CD14-positive monocyte (primary cell): Measurements from ENCODE around the gene SECISBP2L. TPM values are rescaled to one million over a fixed set of nuclear protein-coding genes. Genes with fewer than 3 reads are reported as not detected.

Source experiments
- DNase-seq, 3 donors: peaks; one replicate each; pipeline ENCODE4 v3.0.0-alpha.2; 2011 to 2022
- H2AFZ ChIP-seq: 2 replicates; pipeline ENCODE4 v1.6.0; 2012; ENCODE audit warnings: mild to moderate bottlenecking, low read depth, low read length, inconsistent platforms; ENCODE audit not compliant: insufficient read depth, poor library complexity, severe bottlenecking
- H3K27ac ChIP-seq, 2 donors: 1 replicate in 1 of 2; 2 replicates in 1 of 2; pipeline ENCODE4 v1.5.1; 2012 to 2013; ENCODE audit warnings: low read length in 2 of 2, control low read depth in 1 of 2, inconsistent platforms in 1 of 2, low read depth in 1 of 2, mild to moderate bottlenecking in 1 of 2
- H3K27me3 ChIP-seq, 2 donors: one replicate each; pipeline versions ENCODE4 v1.6.0 to v1.6.1; 2011 to 2013; ENCODE audit warnings: low read length in 2 of 2; ENCODE audit not compliant: control insufficient read depth in 2 of 2, insufficient read depth in 2 of 2
- H3K36me3 ChIP-seq, 2 donors: replicated peaks in 1 of 2; 1 replicate in 1 of 2; 2 replicates in 1 of 2; pipeline versions ENCODE4 v1.5.1 to v1.6.1; 2012 to 2013; ENCODE audit warnings: low read length in 2 of 2, control low read depth in 1 of 2, inconsistent platforms in 1 of 2, mild to moderate bottlenecking in 1 of 2; ENCODE audit not compliant: insufficient read depth in 2 of 2, control insufficient read depth in 1 of 2
- H3K4me1 ChIP-seq, 2 donors: 1 replicate in 1 of 2; 2 replicates in 1 of 2; pipeline versions ENCODE4 v1.5.1 to v1.6.1; 2012 to 2013; ENCODE audit warnings: low read length in 2 of 2, control low read depth in 1 of 2, inconsistent platforms in 1 of 2, mild to moderate bottlenecking in 1 of 2, moderate library complexity in 1 of 2; ENCODE audit not compliant: insufficient read depth in 2 of 2, control insufficient read depth in 1 of 2
- H3K4me2 ChIP-seq: replicated peaks from 2 replicates; pipeline ENCODE3; 2012; ENCODE audit warnings: low read length, moderate library complexity, mild to moderate bottlenecking; ENCODE audit not compliant: poor library complexity, severe bottlenecking; ENCODE audit errors: extremely low read depth
- H3K4me3 ChIP-seq, 3 experiments: fragments of 200-600 bp in 1 of 3; sonication (generic) in 1 of 3; replicated peaks in 1 of 3; 1 replicate in 2 of 3; 2 replicates in 1 of 3; pipeline ENCODE4 v1.5.1; 2011 to 2013; ENCODE audit warnings: low read length in 3 of 3, mild to moderate bottlenecking in 3 of 3, control low read depth in 2 of 3, low read depth in 2 of 3, inconsistent platforms in 1 of 3, moderate library complexity in 1 of 3
- H3K79me2 ChIP-seq: 2 replicates; pipeline ENCODE4 v1.6.0; 2012; ENCODE audit warnings: mild to moderate bottlenecking, control low read depth, inconsistent platforms, low read length, moderate library complexity; ENCODE audit not compliant: insufficient read depth
- H3K9ac ChIP-seq: 2 replicates; pipeline ENCODE4 v1.6.0; 2017; ENCODE audit warnings: low read length, mild to moderate bottlenecking; ENCODE audit not compliant: insufficient read depth, poor library complexity, severe bottlenecking
- H3K9me3 ChIP-seq, 2 donors: replicated peaks in 1 of 2; 1 replicate in 1 of 2; 2 replicates in 1 of 2; pipeline versions ENCODE4 v1.5.1 to v1.6.1; 2012 to 2013; ENCODE audit warnings: low read length in 2 of 2, control low read depth in 1 of 2; ENCODE audit not compliant: control insufficient read depth in 1 of 2, insufficient read depth in 1 of 2
- H4K20me1 ChIP-seq: 2 replicates; pipeline ENCODE4 v1.6.0; 2012; ENCODE audit warnings: mild to moderate bottlenecking, low read length, control low read depth, moderate library complexity; ENCODE audit not compliant: insufficient read depth
- H3K27ac Mint-ChIP-seq, 7 donors: one replicate each; pipeline ENCODE4 v1.8.0; 2020; ENCODE audit warnings: mild to moderate bottlenecking in 7 of 7, mixed read lengths in 7 of 7, moderate library complexity in 6 of 7, inconsistent platforms in 2 of 7
- H3K27me3 Mint-ChIP-seq, 3 donors: one replicate each; pipeline ENCODE4 v1.8.0; 2021 to 2022; ENCODE audit warnings: low read depth in 3 of 3, mild to moderate bottlenecking in 3 of 3, mixed read lengths in 3 of 3, moderate library complexity in 3 of 3, inconsistent platforms in 1 of 3
- H3K36me3 Mint-ChIP-seq, 2 donors: one replicate each; pipeline ENCODE4 v1.8.0; 2020; ENCODE audit warnings: mixed read lengths in 2 of 2, inconsistent platforms in 1 of 2, mild to moderate bottlenecking in 1 of 2
- H3K4me1 Mint-ChIP-seq: one replicate; pipeline ENCODE4 v1.8.0; 2020; ENCODE audit warnings: mild to moderate bottlenecking, mixed read lengths
- H3K4me3 Mint-ChIP-seq, 2 donors: one replicate each; pipeline ENCODE4 v1.8.0; 2020; ENCODE audit warnings: mild to moderate bottlenecking in 2 of 2, mixed read lengths in 2 of 2, moderate library complexity in 1 of 2
- H3K9me3 Mint-ChIP-seq, 7 donors: one replicate each; pipeline ENCODE4 v1.8.0; 2020 to 2022; ENCODE audit warnings: mixed read lengths in 7 of 7, mild to moderate bottlenecking in 6 of 7, moderate library complexity in 6 of 7, inconsistent platforms in 2 of 7
- WGBS: methylation state at CpG from one replicate; pipeline ENCODE4 v1.1.5; 2013; ENCODE audit warnings: missing lambda C conversion rate; ENCODE audit not compliant: insufficient coverage; 5-methylcytosine and 5-hydroxymethylcytosine counted together
- intact Hi-C, 2 donors: fragments of 100-400 bp; cut with micrococcal nuclease; formaldehyde crosslinking; loops; one replicate each; pipeline versions ENCODE4 v1.15.0 to v1.15.1; 2023
- polyA plus RNA-seq, 3 donors: library from polyadenylated mRNA; depleted of rRNA in 1 of 3; unstranded in 2 of 3; stranded (reverse) in 1 of 3; fragments of 300-500 nt in 2 of 3; fragments of >200 nt in 1 of 3; fragmentation: Illumina TruSeq in 2 of 3; gene quantifications; 1 replicate in 2 of 3; 2 replicates in 1 of 3; pipeline ENCODE4 v1.2.3, GENCODE V29; 2012 to 2021
- TF ChIP-seq, protein P1 (sequence below): fragments of 200-600 bp; IDR thresholded peaks from one replicate; pipeline ENCODE4 v1.8.0; 2022; ENCODE audit warnings: antibody characterized with exemption, mild to moderate bottlenecking

The SECISBP2L gene
- polyA plus RNA-seq, 3 donors = 5.0 to 19.8 (median 9.5) TPM

DNA sequence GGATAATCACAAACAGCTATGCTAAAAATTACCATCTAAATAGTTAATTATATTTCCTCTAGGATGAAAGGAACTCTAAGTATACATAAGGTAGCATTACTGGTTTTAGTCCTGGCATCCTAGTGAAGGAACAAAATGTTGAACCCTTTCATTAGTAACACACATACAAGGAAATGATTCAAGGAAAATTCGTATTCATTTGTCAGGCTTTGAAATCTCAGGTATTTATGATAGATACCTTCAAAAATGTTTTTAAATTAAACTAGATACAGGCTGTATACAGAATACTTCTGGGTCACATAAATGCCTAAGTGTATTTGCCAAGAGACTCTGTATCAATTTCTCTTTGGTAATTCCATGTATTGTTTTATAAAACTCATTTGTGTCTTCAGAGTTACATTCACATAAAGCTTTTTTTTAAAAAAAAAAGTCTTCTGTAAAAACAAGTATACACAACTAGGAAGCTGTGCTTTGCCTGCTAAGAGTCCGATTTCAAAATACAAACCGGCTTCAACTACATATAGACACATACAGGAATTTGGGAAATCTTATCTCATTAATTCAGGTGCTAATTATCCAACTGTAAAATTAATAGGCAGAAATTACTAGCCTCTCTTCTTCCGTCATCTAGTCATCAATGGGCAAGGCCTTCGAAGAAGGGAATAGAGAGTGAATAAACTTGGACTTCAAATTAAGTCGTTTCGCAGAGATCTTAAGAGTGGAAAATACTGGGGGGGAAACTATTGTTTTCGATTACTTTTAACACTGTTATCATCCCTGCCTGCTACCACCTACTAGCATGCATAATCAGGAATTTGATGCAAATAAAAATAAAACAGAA is 1.3 kb downstream of the SECISBP2L start:
- Histone ChIP-seq H3K79me2 (peaks cover 58% of the 10 kb centered on the region), H3K4me2 (peak overlapping the region; percentile 75), H3K4me3 (peak overlapping the region; percentile 90 to 93 (median 90)), H3K4me1 (peaks cover 16 to 28% of the 10 kb centered on the region in 2 donors), H3K9ac (peak overlapping the region; percentile 91), H3K9me3 (no peaks in the 10 kb centered on the region), H4K20me1 (peaks cover 20% of the 10 kb centered on the region), H3K27me3 (no peaks in the 10 kb centered on the region), H3K36me3 (no peaks in the 10 kb centered on the region), H2AFZ (peak overlapping the region; percentile 97), H3K27ac (peak overlapping the region in 1 of 2 donors; percentile 80)
- no peak for DNase-seq
- Mint-ChIP-seq H3K4me1 (peaks cover 27% of the 10 kb centered on the region), H3K36me3 (peaks cover 0 to 3% of the 10 kb centered on the region in 2 donors), H3K4me3 (peak overlapping the region; percentile 94 to 97), H3K27ac (peak overlapping the region in 3 of 7 donors; percentile 80 to 95 (median 86)), H3K9me3 (peaks cover 0 to 4% (median 0%) of the 10 kb centered on the region in 7 donors), H3K27me3 (peaks cover 0 to 4% (median 1%) of the 10 kb centered on the region in 3 donors)
- intact Hi-C loops = loop anchor here (10.0 kb wide), 1 partner anchor 110 kb away; the partner anchor contains the start of gene COPS2 (in 2 of the 2)
- no CpG with 5 or more reads among the region's 8 CpGs for WGBS
- TF ChIP-seq, protein P1, sequence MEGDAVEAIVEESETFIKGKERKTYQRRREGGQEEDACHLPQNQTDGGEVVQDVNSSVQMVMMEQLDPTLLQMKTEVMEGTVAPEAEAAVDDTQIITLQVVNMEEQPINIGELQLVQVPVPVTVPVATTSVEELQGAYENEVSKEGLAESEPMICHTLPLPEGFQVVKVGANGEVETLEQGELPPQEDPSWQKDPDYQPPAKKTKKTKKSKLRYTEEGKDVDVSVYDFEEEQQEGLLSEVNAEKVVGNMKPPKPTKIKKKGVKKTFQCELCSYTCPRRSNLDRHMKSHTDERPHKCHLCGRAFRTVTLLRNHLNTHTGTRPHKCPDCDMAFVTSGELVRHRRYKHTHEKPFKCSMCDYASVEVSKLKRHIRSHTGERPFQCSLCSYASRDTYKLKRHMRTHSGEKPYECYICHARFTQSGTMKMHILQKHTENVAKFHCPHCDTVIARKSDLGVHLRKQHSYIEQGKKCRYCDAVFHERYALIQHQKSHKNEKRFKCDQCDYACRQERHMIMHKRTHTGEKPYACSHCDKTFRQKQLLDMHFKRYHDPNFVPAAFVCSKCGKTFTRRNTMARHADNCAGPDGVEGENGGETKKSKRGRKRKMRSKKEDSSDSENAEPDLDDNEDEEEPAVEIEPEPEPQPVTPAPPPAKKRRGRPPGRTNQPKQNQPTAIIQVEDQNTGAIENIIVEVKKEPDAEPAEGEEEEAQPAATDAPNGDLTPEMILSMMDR = no peak

DNA sequence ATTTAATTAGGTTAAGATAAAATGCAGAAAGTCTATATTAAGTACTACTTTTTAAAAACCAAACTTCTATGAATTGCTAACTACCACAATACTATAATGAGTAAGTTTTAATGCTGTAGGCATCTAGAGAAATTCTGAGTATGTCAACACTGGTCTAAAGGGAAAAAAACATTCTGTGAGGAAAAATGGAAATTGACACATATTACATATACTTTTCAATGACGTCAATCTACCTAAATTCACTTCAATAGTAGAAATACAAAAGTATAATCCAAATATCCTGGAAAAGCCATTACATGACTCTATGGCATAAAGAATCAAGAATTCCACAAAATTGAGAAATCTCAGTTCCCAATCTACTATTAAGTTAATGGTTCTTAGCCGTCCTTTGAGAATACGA is 2.2 kb downstream of the SECISBP2L start:
- Mint-ChIP-seq H3K4me3 (no peak overlapping the region), H3K27ac (no peak overlapping the region), H3K36me3 (peaks cover 0 to 3% of the 10 kb centered on the region in 2 donors), H3K27me3 (peaks cover 0 to 4% (median 0%) of the 10 kb centered on the region in 3 donors), H3K4me1 (peaks cover 27% of the 10 kb centered on the region), H3K9me3 (peaks cover 0 to 4% (median 0%) of the 10 kb centered on the region in 7 donors)
- H3K9ac ChIP-seq = no peak overlapping the region
- no peaks in the 10 kb centered on the region for H3K9me3 ChIP-seq
- no peaks in the 10 kb centered on the region for H3K36me3 ChIP-seq
- H3K4me1 ChIP-seq = peaks cover 16 to 28% of the 10 kb centered on the region in 2 donors
- no peak overlapping the region for H3K4me2 ChIP-seq
- peaks cover 29% of the 10 kb centered on the region for H4K20me1 ChIP-seq
- DNase-seq = no peak
- H3K27me3 ChIP-seq = no peaks in the 10 kb centered on the region
- TF ChIP-seq, protein P1 = no peak
- peaks cover 65% of the 10 kb centered on the region for H3K79me2 ChIP-seq
- WGBS = no CpG with 5 or more reads among the region's 3 CpGs
- no peak overlapping the region for H3K27ac ChIP-seq
- H2AFZ ChIP-seq = no peak overlapping the region
- intact Hi-C loops = loop anchor here (10.0 kb wide), 1 partner anchor 111 kb away; the partner anchor contains the start of gene COPS2 (in 2 of the 2)
- H3K4me3 ChIP-seq = no peak overlapping the region
